CD1c-positive myeloid dendritic cell (primary cell): ENCODE results near the gene MAP3K20.
"Not testable (repeated sequence)": the region's sequence is repeated elsewhere in the genome, so short reads cannot be mapped to it uniquely, and the experiment has no call there.

ENCODE experiments used
- DNase-seq: peaks from one replicate; pipeline ENCODE4 v3.0.0-alpha.2; 2016; ENCODE audit errors: extremely low spot score

MAP3K20 gene

GRCh38 chr2:173126819-173127218 lies 51.2 kb downstream of the MAP3K20 start:
- peak; percentile 43 for DNase-seq

GRCh38 chr2:173128132-173128531 lies 52.5 kb downstream of the MAP3K20 start:
- DNase-seq, result not testable (repeated sequence)

- no peak for DNase-seq
These were observed 55.1 kb downstream of the MAP3K20 start for GRCh38 chr2:173130496-173131465.

- no peak for DNase-seq
These were observed 56.9 kb downstream of the MAP3K20 start for GRCh38 chr2:173132531-173132930.

GRCh38 chr2:173134703-173135102 lies 59.1 kb downstream of the MAP3K20 start:
- DNase-seq, result peak; percentile 65

GRCh38 chr2:173136067-173136466 lies 60.4 kb downstream of the MAP3K20 start:
- no peak for DNase-seq

GRCh38 chr2:173136599-173136998 lies 61.0 kb downstream of the MAP3K20 start:
- DNase-seq, result no peak

GRCh38 chr2:173137610-173138009 lies 62.0 kb downstream of the MAP3K20 start:
- DNase-seq, result no peak

- DNase-seq, result no peak
These were observed 63.3 kb downstream of the MAP3K20 start for GRCh38 chr2:173138962-173139361.

GRCh38 chr2:173141666-173142065 lies 66.0 kb downstream of the MAP3K20 start:
- DNase-seq, result no peak

GRCh38 chr2:173145454-173145853 lies 69.8 kb downstream of the MAP3K20 start:
- DNase-seq, result no peak

GRCh38 chr2:173146590-173146989 lies 70.9 kb downstream of the MAP3K20 start:
- no peak for DNase-seq

- DNase-seq, result no peak
These were observed 72.9 kb downstream of the MAP3K20 start for GRCh38 chr2:173148520-173148919.

GRCh38 chr2:173149491-173149890 lies 73.8 kb downstream of the MAP3K20 start:
- no peak for DNase-seq

GRCh38 chr2:173150087-173150486 lies 74.4 kb downstream of the MAP3K20 start:
- DNase-seq, result peak; percentile 6

- DNase-seq, result no peak
These were observed 75.3 kb downstream of the MAP3K20 start for GRCh38 chr2:173150963-173151362.

- peak; percentile 8 for DNase-seq
These were observed 76.2 kb downstream of the MAP3K20 start for GRCh38 chr2:173151671-173152401.

- no peak for DNase-seq
These were observed 77.7 kb downstream of the MAP3K20 start for GRCh38 chr2:173153301-173153885.

GRCh38 chr2:173157676-173158293 lies 82.1 kb downstream of the MAP3K20 start:
- DNase-seq, result no peak

GRCh38 chr2:173159791-173160463 lies 84.3 kb downstream of the MAP3K20 start:
- DNase-seq, result peak; percentile 66

GRCh38 chr2:173160618-173161017 lies 85.0 kb downstream of the MAP3K20 start:
- no peak for DNase-seq
